T47D (cell line): Measurements from ENCODE around the gene SERPINH1.

Experiments used
- DNase-seq, 2 experiments: peaks; one replicate each; pipeline versions ENCODE4 v3.0.0 to v3.0.0-alpha.2; 2011 to 2012; ENCODE audit warnings: low read depth in 1 of 2, low spot score in 1 of 2
- JUND ChIP-seq: IDR thresholded peaks from 2 replicates; pipeline ENCODE4 v1.6.1; 2012; ENCODE audit warnings: low read depth
- in situ Hi-C: cut with HindIII; loops from 2 replicates; pipeline ENCODE4 v1.10.0; 2016; ENCODE audit warnings: low sequenced_read_pairs, low pct_unique_long_range_greater_than_20kb

SERPINH1 gene

GRCh38 chr11:75611823-75612222, 49.8 kb downstream of the SERPINH1 start:
- TF ChIP-seq JUND = no peak
- in situ Hi-C loops = no loop called here
- DNase-seq = no peak

- no peak for DNase-seq
These were observed 53.7 kb downstream of the SERPINH1 start for GRCh38 chr11:75615751-75616150.

GRCh38 chr11:75616281-75616680, 54.2 kb downstream of the SERPINH1 start:
- TF ChIP-seq JUND = no peak
- no peak for DNase-seq
- in situ Hi-C loops = no loop called here

More at GRCh38 chr11:75615751-75616150, 53.7 kb downstream of the SERPINH1 start:
- in situ Hi-C loops = no loop called here
- TF ChIP-seq JUND = no peak
